Large intestine (tissue), 3 donors: ENCODE results near the gene CDK9. TPM values are rescaled to one million over a fixed set of nuclear protein-coding genes. Genes with fewer than 3 reads are reported as not detected.

Source experiments
- DNase-seq, 2 donors: peaks; one replicate each; pipeline versions ENCODE4 v3.0.0 to v3.0.0-alpha.2; 2013
- H3K27ac ChIP-seq: one replicate; pipeline ENCODE4 v1.5.1; 2013; ENCODE audit warnings: low read length
- H3K27me3 ChIP-seq: 2 replicates; pipeline ENCODE4 v1.6.1; 2013; ENCODE audit warnings: low read length; ENCODE audit not compliant: control insufficient read depth, insufficient read depth
- H3K36me3 ChIP-seq: 2 replicates; pipeline ENCODE4 v1.6.1; 2013; ENCODE audit warnings: low read length; ENCODE audit not compliant: control insufficient read depth, insufficient read depth
- H3K4me1 ChIP-seq: one replicate; pipeline ENCODE4 v1.6.1; 2013; ENCODE audit warnings: low read length; ENCODE audit not compliant: control insufficient read depth, insufficient read depth
- H3K4me3 ChIP-seq: one replicate; pipeline ENCODE4 v1.5.1; 2013; ENCODE audit warnings: low read length
- H3K9me3 ChIP-seq: one replicate; pipeline ENCODE4 v1.6.1; 2013; ENCODE audit warnings: mild to moderate bottlenecking, low read depth, low read length, moderate library complexity; ENCODE audit not compliant: control insufficient read depth
- WGBS: methylation state at CpG from one replicate; pipeline ENCODE4 v1.1.5; 2013; ENCODE audit warnings: low lambda C conversion rate; ENCODE audit not compliant: insufficient coverage; 5-methylcytosine and 5-hydroxymethylcytosine counted together
- polyA plus RNA-seq: library from polyadenylated mRNA; unstranded; fragments of 120-200 nt; gene quantifications from one replicate; pipeline ENCODE4 v1.2.1, GENCODE V29; 2013

CDK9 gene
- polyA plus RNA-seq, 1 donor = 57.4 TPM

GRCh38 chr9:127761061-127761460, 24.8 kb upstream of the CDK9 start:
- no CpG with 5 or more reads among the region's 5 CpGs for WGBS
- H3K36me3 ChIP-seq = no peaks in the 10 kb centered on the region
- H3K4me1 ChIP-seq = no peaks in the 10 kb centered on the region
- H3K27ac ChIP-seq = no peak overlapping the region
- no peak overlapping the region for H3K4me3 ChIP-seq
- no peaks in the 10 kb centered on the region for H3K9me3 ChIP-seq
- no peak for DNase-seq
- H3K27me3 ChIP-seq = peaks cover 30% of the 10 kb centered on the region

GRCh38 chr9:127761491-127761956, 24.3 kb upstream of the CDK9 start:
- Histone ChIP-seq H3K9me3 (no peaks in the 10 kb centered on the region), H3K36me3 (no peaks in the 10 kb centered on the region), H3K4me1 (no peaks in the 10 kb centered on the region), H3K27me3 (peaks cover 27% of the 10 kb centered on the region), H3K27ac (no peak overlapping the region), H3K4me3 (no peak overlapping the region)
- WGBS = no CpG with 5 or more reads among the region's 5 CpGs
- DNase-seq = no peak

DNA sequence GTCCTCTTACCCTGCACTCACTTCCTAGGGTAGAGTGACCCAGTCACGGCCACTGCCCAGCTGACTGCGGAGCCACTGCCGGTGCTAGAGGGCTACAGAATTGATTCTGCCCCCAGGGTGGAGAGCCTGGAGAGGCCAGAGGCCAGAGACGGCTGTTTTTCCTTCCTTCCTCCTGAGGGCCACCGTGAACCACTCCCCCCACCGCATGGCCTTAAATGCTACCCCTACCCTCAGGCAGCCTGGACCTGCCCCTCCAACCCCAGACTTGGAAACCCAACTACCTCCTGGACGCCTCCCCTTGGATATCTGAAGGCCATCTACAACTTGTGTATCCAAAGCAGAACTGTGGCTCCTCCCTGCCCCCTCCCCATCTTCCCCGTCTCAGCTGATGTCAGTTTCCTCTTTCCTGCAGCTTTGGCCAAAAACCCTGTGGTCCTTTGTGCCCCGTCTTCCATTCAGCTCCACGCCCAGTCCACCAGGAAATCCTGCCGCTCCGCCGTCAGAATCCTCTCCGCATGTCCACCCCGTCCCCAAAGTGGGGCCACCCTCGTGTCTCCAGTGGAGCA, 23.6 kb upstream of the CDK9 start:
- Histone ChIP-seq H3K9me3 (no peaks in the 10 kb centered on the region), H3K27ac (no peak overlapping the region), H3K36me3 (no peaks in the 10 kb centered on the region), H3K4me3 (no peak overlapping the region), H3K27me3 (peaks cover 21% of the 10 kb centered on the region), H3K4me1 (peaks cover under 1% of the 10 kb centered on the region)
- DNase-seq = no peak
- no CpG with 5 or more reads among the region's 16 CpGs for WGBS

DNA sequence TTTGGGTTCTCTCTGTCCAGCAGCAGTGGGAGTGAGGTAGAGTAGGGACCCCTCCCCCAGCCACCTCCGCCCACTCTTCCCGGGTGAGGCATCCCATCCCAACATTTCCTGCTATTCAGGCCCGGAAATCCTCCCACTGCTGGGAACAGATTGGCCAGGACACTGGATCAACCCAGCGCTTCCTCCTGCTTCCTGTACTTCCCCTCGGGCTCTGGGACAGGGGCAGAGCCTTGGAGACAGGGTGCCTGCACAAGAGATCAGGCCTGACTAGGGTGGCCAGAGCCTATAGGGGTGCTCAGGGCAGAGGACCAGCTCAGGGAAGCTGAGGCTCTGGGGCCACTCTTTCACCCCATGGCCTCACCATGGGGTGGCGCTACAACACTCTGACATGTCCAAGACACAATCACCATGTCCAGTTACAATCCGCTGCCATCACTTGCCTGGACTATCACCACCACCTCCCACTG, 21.9 kb upstream of the CDK9 start:
- no peaks in the 10 kb centered on the region for H3K36me3 ChIP-seq
- no peak for DNase-seq
- no peak overlapping the region for H3K4me3 ChIP-seq
- H3K9me3 ChIP-seq = no peaks in the 10 kb centered on the region
- H3K27me3 ChIP-seq = peaks cover 21% of the 10 kb centered on the region
- WGBS = no CpG with 5 or more reads among the region's 7 CpGs
- no peak overlapping the region for H3K27ac ChIP-seq
- peaks cover 9% of the 10 kb centered on the region for H3K4me1 ChIP-seq

- no peak overlapping the region for H3K4me3 ChIP-seq
- no peak for DNase-seq
- H3K27me3 ChIP-seq = peaks cover 22% of the 10 kb centered on the region
- peaks cover 9% of the 10 kb centered on the region for H3K4me1 ChIP-seq
- H3K27ac ChIP-seq = no peak overlapping the region
- no peaks in the 10 kb centered on the region for H3K9me3 ChIP-seq
- H3K36me3 ChIP-seq = no peaks in the 10 kb centered on the region
- 100% methylated on average over 1 of the region's 1 CpG for WGBS
Measured at GRCh38 chr9:127765418-127765817, 20.4 kb upstream of the CDK9 start.

DNA sequence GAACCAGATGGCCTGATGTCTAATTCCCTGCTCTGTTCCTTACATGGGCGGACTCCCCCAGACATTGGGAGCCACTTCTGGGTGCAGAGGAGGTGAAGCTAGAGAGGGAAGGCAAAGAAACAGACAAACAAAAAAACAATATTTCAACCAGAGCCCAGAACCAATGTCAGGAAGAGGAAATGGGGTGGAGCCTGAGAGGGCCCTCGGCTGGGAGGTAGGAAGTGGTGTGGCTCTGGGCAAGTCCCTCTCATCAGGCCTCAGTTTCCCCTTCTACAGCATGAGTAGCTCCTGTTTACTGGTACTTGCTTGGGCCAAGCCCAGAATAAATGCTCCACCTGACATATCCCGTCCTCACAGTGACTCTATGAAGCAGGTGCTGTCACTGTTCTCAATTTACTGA, 18.4 kb upstream of the CDK9 start:
- Histone ChIP-seq H3K27ac (peak overlapping the region; percentile 33), H3K27me3 (peaks cover 18% of the 10 kb centered on the region), H3K36me3 (no peaks in the 10 kb centered on the region), H3K4me1 (peaks cover 17% of the 10 kb centered on the region), H3K4me3 (no peak overlapping the region), H3K9me3 (no peaks in the 10 kb centered on the region)
- WGBS = 100% methylated on average over 1 of the region's 3 CpGs
- DNase-seq = no peak

DNA sequence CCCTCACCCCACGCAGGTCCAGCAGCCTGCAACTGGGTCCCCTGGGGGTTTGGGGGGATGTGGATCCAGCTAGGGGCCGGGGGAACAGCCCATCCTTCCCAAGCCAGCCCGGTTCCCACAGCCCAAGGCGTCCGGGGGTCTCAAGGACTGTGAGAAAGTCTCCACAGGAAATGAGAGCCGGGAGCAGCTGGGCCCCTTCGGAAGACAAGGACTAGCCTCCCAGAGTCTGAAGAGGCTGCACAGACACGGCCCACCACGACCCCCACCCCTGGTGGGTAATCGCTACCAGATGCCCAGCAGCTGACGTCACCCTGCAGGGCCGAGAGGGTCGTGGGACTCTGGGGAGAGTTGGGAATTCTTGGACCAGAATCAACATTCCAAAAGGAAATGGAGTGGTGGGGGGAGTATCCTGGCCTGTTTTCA, 17.9 kb upstream of the CDK9 start:
- peak in 1 of 2 donors; percentile 39 for DNase-seq
- no peaks in the 10 kb centered on the region for H3K36me3 ChIP-seq
- H3K9me3 ChIP-seq = no peaks in the 10 kb centered on the region
- H3K27me3 ChIP-seq = peaks cover 13% of the 10 kb centered on the region
- H3K4me1 ChIP-seq = peaks cover 17% of the 10 kb centered on the region
- H3K27ac ChIP-seq = peak overlapping the region; percentile 33
- no CpG with 5 or more reads among the region's 13 CpGs for WGBS
- H3K4me3 ChIP-seq = no peak overlapping the region

- DNase-seq = no peak
- Histone ChIP-seq H3K27ac (no peak overlapping the region), H3K4me3 (no peak overlapping the region), H3K27me3 (peaks cover 15% of the 10 kb centered on the region), H3K4me1 (peaks cover 17% of the 10 kb centered on the region), H3K9me3 (no peaks in the 10 kb centered on the region), H3K36me3 (no peaks in the 10 kb centered on the region)
- WGBS = 76% methylated on average over 4 of the region's 8 CpGs
Measured at GRCh38 chr9:127768698-127769097, 17.1 kb upstream of the CDK9 start.

- WGBS = no CpG with 5 or more reads among the region's 5 CpGs
- no peak for DNase-seq
- no peak overlapping the region for H3K4me3 ChIP-seq
Measured at GRCh38 chr9:127769101-127769500, 16.7 kb upstream of the CDK9 start.

DNA sequence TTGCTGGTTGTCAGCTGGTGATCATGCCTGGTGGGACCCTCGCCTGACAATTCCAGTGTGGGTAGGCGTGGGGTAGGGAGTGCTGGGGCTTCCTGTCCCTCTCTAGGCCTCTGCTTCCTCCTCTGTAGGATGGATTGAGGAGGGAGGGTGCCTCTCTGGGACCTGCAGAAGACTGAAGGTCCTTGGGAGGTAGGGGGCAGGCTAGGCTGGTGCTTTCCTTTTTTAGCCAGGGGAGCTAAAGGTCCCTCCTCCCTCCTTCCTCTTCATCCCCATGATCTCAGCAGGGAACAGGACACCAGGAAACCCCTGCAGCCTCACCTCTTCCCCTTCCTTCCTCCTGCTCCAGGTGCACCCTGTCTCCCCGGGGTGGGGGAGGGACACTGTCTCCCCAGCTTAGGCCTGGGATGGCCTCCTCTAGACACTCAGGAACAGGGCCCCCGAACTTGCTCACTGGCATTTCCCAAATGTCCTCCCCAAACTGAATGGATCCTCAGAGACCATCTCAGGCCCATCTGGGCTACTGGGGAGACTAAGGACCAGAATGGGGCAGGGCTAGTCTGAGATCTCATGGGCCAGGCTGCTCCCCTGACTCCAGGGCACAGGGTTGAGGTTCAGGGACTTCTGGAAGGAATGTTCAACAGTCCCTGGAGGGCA, 15.8 kb upstream of the CDK9 start:
- no peak overlapping the region for H3K27ac ChIP-seq
- H3K4me3 ChIP-seq = peak overlapping the region; percentile 38
- peaks cover 17% of the 10 kb centered on the region for H3K4me1 ChIP-seq
- H3K36me3 ChIP-seq = no peaks in the 10 kb centered on the region
- peaks cover 20% of the 10 kb centered on the region for H3K27me3 ChIP-seq
- no peak for DNase-seq
- no peaks in the 10 kb centered on the region for H3K9me3 ChIP-seq
- WGBS = no CpG with 5 or more reads among the region's 4 CpGs

More at GRCh38 chr9:127769101-127769500, 16.7 kb upstream of the CDK9 start:
- H3K36me3 ChIP-seq = no peaks in the 10 kb centered on the region
- no peak overlapping the region for H3K27ac ChIP-seq
- H3K9me3 ChIP-seq = no peaks in the 10 kb centered on the region
- peaks cover 16% of the 10 kb centered on the region for H3K27me3 ChIP-seq
- H3K4me1 ChIP-seq = peaks cover 17% of the 10 kb centered on the region

DNA sequence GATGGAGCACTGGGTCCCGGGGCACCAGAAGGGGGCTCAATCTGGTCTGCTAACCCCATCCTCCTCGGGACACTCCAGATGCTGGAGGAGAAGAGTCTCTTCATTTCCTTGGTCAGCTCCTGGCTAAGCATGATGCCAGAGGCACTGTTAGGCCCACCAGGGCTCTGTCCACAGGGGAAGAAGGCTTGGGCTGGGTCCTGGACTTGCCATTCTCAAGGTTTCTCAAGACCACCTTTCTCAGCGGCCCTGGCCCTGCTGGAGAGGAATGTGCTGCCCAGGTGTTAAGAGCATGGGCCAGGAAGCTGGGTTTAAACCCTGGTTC, 15.3 kb upstream of the CDK9 start:
- Histone ChIP-seq H3K9me3 (no peaks in the 10 kb centered on the region), H3K4me1 (peaks cover 17% of the 10 kb centered on the region), H3K4me3 (peak overlapping the region; percentile 38), H3K36me3 (no peaks in the 10 kb centered on the region), H3K27me3 (peaks cover 20% of the 10 kb centered on the region), H3K27ac (no peak overlapping the region)
- DNase-seq = no peak
- no CpG with 5 or more reads among the region's 3 CpGs for WGBS
